Endothelial cell (in vitro differentiated cells): ENCODE results near the gene AMHR2. TPM values are rescaled to one million over a fixed set of nuclear protein-coding genes. Genes with fewer than 3 reads are reported as not detected.

Experiments used
- DNase-seq: peaks from one replicate; pipeline ENCODE4 v3.0.0; 2021; ENCODE audit warnings: low spot score
- H3K27ac Mint-ChIP-seq: one replicate; pipeline ENCODE4 v1.8.0; 2021; ENCODE audit warnings: mixed read lengths, inconsistent platforms; ENCODE audit not compliant: unreplicated experiment
- H3K27me3 Mint-ChIP-seq: one replicate; pipeline ENCODE4 v1.8.0; 2021; ENCODE audit warnings: mild to moderate bottlenecking, moderate library complexity, mixed read lengths, inconsistent platforms; ENCODE audit not compliant: unreplicated experiment
- H3K36me3 Mint-ChIP-seq: one replicate; pipeline ENCODE4 v1.8.0; 2021; ENCODE audit warnings: mild to moderate bottlenecking, low read depth, mixed read lengths, inconsistent platforms; ENCODE audit not compliant: unreplicated experiment
- H3K4me1 Mint-ChIP-seq: one replicate; pipeline ENCODE4 v1.8.0; 2021; ENCODE audit warnings: mild to moderate bottlenecking, mixed read lengths, inconsistent platforms; ENCODE audit not compliant: unreplicated experiment
- H3K4me3 Mint-ChIP-seq: one replicate; pipeline ENCODE4 v1.8.0; 2021; ENCODE audit warnings: mild to moderate bottlenecking, mixed read lengths, inconsistent platforms; ENCODE audit not compliant: unreplicated experiment
- H3K9me3 Mint-ChIP-seq: one replicate; pipeline ENCODE4 v1.8.0; 2021; ENCODE audit warnings: mixed read lengths, inconsistent platforms; ENCODE audit not compliant: unreplicated experiment
- CTCF ChIP-seq: fragments of 200-600 bp; sonication (generic); IDR thresholded peaks from one replicate; pipeline ENCODE4 v1.5.0; 2021; ENCODE audit warnings: antibody characterized with exemption; ENCODE audit not compliant: unreplicated experiment
- total RNA-seq: library from RNA; stranded (reverse); fragmentation: NEBNext Ultra II Directional; extraction: Animal tissue kit (Norgen Biotek cat#: 25700); gene quantifications from one replicate; pipeline ENCODE4 v1.2.1, GENCODE V29; 2021; ENCODE audit not compliant: unreplicated experiment

AMHR2 gene
- total RNA-seq, 1 donor from 2014 or later: 1.3 TPM

GRCh38 chr12:53468282-53468681, 44.6 kb downstream of the AMHR2 start:
- peaks cover 54% of the 10 kb centered on the region for H3K36me3 Mint-ChIP-seq
- no peak for TF ChIP-seq CTCF
- no peak for DNase-seq
- no peaks in the 10 kb centered on the region for H3K27me3 Mint-ChIP-seq
- H3K27ac Mint-ChIP-seq: no peak overlapping the region
- H3K4me1 Mint-ChIP-seq: peaks cover 24% of the 10 kb centered on the region
- H3K9me3 Mint-ChIP-seq: no peaks in the 10 kb centered on the region
- peak overlapping the region; percentile 27 for H3K4me3 Mint-ChIP-seq

GRCh38 chr12:53472056-53472582, 48.5 kb downstream of the AMHR2 start:
- Mint-ChIP-seq H3K27me3 (no peaks in the 10 kb centered on the region), H3K4me3 (no peak overlapping the region), H3K27ac (peak overlapping the region; percentile 21), H3K4me1 (peaks cover 11% of the 10 kb centered on the region), H3K9me3 (no peaks in the 10 kb centered on the region), H3K36me3 (peaks cover 61% of the 10 kb centered on the region)
- DNase-seq: no peak
- TF ChIP-seq CTCF: no peak

GRCh38 chr12:53474077-53474476, 50.4 kb downstream of the AMHR2 start:
- no peak for TF ChIP-seq CTCF
- no peak overlapping the region for H3K27ac Mint-ChIP-seq
- H3K4me3 Mint-ChIP-seq: no peak overlapping the region
- H3K27me3 Mint-ChIP-seq: no peaks in the 10 kb centered on the region
- H3K9me3 Mint-ChIP-seq: no peaks in the 10 kb centered on the region
- peaks cover 45% of the 10 kb centered on the region for H3K36me3 Mint-ChIP-seq
- H3K4me1 Mint-ChIP-seq: peaks cover 11% of the 10 kb centered on the region
- no peak for DNase-seq

GRCh38 chr12:53474819-53475218, 51.2 kb downstream of the AMHR2 start:
- H3K27me3 Mint-ChIP-seq: no peaks in the 10 kb centered on the region
- no peak for TF ChIP-seq CTCF
- H3K4me3 Mint-ChIP-seq: peak overlapping the region; percentile 11
- no peaks in the 10 kb centered on the region for H3K9me3 Mint-ChIP-seq
- peaks cover 11% of the 10 kb centered on the region for H3K4me1 Mint-ChIP-seq
- no peak for DNase-seq
- H3K36me3 Mint-ChIP-seq: peaks cover 48% of the 10 kb centered on the region
- no peak overlapping the region for H3K27ac Mint-ChIP-seq

- peaks cover 8% of the 10 kb centered on the region for H3K4me1 Mint-ChIP-seq
- H3K4me3 Mint-ChIP-seq: peak overlapping the region; percentile 52
- peaks cover 1% of the 10 kb centered on the region for H3K27me3 Mint-ChIP-seq
- H3K36me3 Mint-ChIP-seq: peaks cover 40% of the 10 kb centered on the region
- DNase-seq: peak; percentile 30
- H3K9me3 Mint-ChIP-seq: no peaks in the 10 kb centered on the region
- no peak overlapping the region for H3K27ac Mint-ChIP-seq
- peak; percentile 26 for TF ChIP-seq CTCF
Measured at GRCh38 chr12:53476769-53477209, 53.1 kb downstream of the AMHR2 start.
